Stimulated activated CD8-positive, alpha-beta memory T cell treated with anti-CD3 and anti-CD28 coated beads, Interleukin-12 subunit alpha, Interleukin-12 subunit beta, amount 100 ng/mL, for 1 hour (primary cell): Measurements from ENCODE around the gene PPP1R12B.
"Not testable (repeated sequence)": the region's sequence is repeated elsewhere in the genome, so short reads cannot be mapped to it uniquely, and the experiment has no call there.

Experiments
- DNase-seq: peaks from one replicate; pipeline ENCODE4 v3.0.0-alpha.2; 2020; ENCODE audit warnings: low read depth

The PPP1R12B gene

DNA sequence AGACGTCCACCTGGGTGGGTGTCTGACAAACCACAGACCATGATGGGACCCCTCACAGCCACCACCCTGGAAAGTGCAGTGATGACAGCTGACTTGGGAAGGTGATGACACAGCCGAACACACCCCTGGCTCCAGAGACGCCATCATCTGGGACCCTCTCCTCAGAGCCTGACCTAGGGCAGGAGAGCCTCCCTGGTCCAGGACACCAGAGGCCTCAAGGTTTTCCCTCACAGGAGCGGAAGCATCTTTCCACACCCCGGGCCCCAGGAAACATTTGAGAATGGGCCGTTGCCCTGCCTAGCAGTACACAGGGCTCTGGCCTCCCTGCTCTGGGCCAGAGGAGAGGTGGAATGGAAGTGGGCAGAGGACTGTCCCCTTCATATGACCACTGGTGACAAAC lies 282.0 kb downstream of the PPP1R12B start:
- no peak for DNase-seq

DNA sequence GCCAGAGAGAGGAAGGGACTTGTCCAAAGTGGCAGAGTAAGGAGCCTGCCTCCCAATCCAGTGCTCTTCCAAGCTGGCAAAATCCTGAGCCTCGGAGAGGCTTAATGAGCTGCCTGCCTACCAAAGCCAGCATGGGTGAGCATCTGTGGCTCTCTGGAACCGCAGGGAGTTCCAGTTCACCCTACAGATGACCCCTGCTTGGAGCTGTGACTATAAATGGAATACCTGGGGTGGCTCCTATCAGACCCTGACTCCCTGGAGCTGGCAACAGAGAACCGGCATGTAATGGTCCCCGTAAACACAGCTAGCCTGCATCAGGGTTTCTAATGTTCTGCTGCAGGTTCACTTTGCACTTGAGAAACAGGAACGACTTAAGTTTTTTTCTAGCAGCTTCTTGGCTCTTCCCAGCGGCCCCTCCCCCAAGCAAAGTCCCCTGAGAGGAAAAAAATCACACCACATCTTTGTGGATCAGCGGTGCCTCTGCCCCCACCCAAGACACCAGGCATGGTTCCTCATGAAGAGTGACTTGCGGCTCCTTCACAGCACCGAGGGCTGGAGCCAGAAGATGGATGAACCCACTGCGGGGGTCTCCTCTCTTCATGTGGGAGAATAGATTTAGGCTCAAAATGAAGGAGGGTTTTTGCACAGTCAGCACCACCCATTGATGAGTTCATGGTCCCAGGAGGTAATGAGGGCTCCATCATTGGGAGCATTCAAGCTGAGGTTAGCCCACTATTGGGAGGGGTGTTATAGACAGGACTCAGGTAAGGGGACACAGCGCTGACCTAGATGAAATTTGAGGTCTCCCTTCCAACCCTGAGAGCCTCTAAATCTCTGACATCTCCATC lies 282.8 kb downstream of the PPP1R12B start:
- DNase-seq, result no peak

DNA sequence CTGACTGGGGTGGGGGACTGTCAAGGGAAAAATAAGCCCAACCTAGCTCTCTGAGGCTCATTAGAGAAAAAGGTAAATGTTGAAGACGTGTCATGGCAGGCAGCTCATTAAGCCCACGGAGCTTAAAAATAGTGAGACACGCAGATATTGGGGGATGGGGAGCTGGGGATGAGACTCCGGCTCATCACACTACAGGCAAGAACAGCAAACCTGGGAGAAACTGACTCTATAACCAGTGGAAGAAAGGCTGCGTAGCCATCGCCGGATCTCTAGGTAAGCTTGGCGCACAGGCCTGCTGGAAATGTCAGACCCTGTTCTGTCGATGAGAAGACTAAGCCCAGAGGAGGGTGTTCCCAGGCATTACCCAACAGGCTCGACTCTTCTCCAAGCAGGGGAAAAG lies 283.7 kb downstream of the PPP1R12B start:
- DNase-seq, result no peak

DNA sequence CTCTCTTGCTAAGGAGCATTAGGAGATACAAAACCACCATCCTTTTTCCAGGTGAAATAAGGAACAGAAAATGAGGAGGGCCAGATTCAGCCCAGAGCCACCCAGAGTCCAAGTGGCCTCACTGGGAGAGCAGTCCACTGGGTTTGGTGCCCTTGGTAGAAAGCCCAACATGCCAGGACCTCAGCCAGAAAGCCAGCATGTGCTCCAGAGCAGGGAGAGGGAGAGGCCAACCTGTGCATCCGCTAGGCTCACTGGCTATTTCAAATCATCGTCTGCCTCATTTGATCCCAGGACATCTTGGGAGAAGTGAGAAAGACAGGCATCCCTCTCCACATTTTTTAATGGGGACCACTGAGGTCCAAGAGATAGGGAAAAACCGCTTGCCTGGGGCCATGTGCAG lies 287.7 kb downstream of the PPP1R12B start:
- DNase-seq, result not testable (repeated sequence)

DNA sequence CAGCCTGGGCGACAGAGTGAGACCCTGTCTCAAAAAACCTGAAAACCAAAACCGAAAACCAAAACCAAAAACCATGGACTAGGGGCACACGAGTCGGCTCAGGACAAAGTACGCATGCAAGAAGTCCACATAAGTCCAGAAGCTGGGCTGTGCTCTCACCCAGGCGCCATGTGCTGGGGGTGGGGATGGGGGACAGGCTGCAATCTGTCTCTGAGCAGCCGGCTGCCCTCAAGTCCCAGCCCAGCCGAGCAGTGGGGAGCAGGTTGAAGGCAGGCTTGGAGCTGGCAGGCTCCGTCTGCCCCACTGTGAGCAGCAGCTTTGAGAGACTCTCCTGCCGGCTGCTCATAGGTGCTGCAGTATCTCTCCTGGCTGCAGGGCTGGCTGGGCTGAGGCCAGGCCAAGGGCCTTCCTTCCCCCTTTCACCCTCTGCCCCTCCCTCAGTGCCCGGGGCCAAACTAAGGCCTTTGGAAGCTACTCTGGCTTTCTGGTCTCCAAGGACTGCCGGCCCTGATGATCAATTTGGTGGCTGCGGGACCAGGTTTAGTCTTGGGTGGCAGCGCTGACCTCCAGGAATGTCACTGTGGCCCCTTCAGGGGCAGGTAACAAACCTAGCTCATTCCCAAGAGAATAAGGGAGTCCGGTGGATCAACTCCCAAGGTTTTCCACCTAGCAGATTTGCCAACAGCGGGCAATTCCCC lies 289.0 kb downstream of the PPP1R12B start:
- not testable (repeated sequence) for DNase-seq

DNA sequence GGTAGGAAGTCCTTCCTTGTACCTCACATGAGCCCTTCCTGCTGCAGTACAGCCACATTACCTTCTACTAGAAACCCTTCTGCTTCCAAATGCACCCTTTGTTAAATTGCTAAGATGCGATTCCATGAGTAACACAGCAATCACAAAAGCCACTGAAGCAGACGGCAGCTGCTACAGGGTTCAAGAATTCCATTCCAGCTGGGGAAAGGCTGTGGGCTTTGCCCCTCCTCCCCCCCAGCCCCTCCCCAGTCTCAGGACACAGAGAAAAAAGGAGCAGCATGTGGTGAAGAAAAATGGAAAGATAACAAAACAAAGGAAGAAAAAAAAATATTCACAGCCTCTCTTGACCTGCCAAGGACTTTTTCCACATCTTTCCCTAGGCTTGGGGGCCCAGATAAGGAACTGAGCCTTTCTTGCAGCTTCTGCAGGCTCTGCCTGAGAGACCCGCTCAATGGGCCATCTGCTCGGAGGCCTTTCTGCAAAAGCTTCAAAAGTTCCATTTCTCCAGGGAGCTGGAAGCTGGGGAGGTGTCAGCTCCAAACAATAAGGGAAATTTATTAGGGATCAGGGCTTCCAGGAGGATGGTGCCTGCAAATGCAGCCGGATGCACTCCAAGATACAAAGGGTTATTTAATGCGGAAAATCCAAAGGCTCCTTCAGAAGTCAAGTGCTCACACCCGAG lies 289.7 kb downstream of the PPP1R12B start:
- no peak for DNase-seq

DNA sequence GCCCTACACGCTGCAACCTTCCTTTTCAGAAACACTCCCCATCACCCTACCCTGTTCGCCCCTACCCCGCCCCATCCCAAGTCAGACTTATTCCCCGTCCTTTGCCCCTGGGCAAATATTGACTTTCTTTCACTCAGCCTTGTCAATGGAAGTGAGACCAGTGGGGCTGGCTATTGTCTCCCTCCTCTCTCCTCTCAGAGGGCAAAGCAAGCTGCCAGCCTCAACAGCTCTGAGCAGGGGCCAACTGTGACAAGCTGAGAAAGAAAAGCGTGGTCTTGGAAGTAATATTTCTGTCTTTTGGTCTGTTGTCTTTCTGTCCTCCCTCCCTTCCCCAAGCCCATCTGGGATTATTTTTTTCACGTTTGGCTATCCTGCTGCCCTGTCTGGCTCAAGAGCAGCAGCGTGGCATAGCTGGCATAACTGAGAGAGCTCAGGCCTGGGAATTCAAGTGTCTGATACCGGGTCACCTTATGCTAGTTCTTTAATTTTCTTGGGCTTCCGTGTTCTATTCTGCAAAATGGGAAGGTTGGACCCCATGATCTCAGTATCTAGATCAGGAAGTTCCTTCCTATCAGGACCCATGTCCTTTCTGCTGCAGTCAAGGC lies 290.3 kb downstream of the PPP1R12B start:
- not testable (repeated sequence) for DNase-seq

DNA sequence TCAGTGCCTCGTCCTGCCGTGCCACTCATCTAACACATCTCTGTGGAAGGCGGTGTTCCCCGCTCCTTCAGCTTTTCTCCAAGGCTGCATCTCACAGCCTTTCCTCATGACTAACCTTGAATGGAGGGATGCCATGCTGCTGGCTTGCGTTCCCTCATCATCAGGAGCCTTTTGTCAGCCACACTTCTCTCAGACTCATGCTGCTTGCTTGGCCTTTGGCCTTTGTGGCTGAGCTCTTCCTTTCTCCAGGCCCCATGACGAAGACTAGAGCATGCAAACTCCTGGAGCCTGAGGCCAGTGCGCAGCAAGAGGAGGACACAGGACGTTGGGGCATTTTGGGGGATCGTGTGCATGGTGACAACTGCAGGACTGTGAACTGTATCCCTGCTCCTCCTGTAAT lies 291.0 kb downstream of the PPP1R12B start:
- DNase-seq, result no peak

DNA sequence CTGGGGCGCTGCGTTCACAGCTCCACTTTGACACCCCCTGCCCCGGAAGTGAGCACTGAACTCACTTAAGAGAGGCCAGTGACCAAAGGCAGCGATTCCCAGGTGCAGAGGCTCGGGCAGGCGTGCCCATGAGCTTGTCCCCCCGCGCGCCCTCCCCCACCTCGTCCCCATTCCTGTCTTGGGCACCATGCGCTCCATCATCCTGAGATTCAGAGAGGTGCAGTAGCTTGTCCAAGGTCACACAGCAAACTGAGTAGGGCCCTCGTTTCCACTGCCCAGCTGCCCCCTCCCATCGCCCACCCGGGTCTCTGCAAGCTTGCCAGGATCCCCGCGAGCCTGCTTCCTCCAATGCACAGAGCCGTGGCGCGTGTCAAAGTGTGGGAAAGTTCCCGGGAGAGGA lies 293.7 kb downstream of the PPP1R12B start:
- no peak for DNase-seq
